ENCODE measurements around the gene PPP1R1B. TPM values are rescaled to one million over a fixed set of nuclear protein-coding genes. Genes with fewer than 3 reads are reported as not detected.

PPP1R1B gene
- total RNA-seq, 1 donor = not detected

DNA sequence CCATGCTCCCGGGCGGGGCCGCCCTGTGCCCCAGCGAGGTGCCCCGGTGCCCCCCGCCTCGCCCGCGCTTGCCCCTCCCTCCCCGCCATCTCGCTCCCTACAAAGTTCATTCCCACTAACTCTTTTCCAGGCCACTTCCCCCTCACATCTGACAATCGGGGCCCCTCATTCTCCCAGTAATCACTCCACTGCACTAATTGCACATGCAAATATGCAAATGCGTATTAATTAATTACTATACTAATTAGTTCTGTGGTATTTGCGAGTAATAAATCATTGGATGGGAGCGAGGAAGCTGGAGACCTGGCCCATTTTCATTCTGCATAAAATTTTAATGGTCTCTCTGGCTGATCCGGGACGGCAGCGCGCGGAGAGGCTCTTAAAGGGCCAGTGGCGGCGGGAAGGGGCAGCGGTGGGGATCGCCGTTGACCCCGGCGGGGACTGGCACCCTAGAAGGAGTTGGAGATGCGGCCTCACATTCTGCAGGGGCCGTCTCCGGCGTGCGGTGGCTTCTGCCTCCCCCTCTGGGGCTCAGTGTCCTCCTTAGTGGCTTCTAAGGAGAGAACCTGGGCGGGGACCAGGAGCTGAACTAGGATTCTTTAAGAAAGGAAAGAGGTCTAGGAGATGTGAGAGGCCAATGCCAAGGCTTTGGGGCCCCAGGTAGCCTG lies 8.4 kb upstream of the PPP1R1B start:
- H3K79me2 ChIP-seq (ENCODE audit: insufficient read depth, low read length) = no peaks in the 10 kb centered on the region
- H2AFZ ChIP-seq (ENCODE audit: low read length) = peak overlapping the region; percentile 93
- peaks cover 21% of the 10 kb centered on the region for H3K27me3 ChIP-seq (ENCODE audit: insufficient read depth, low read length)
- peak overlapping the region; percentile 72 for H3K4me3 ChIP-seq (ENCODE audit: insufficient read depth, low read length)
- peak; percentile 95 for DNase-seq (ENCODE audit: insufficient read length, low spot score, missing footprints)
- H4K20me1 ChIP-seq (ENCODE audit: insufficient read depth, low read length) = peaks cover 4% of the 10 kb centered on the region
- H3K36me3 ChIP-seq (ENCODE audit: insufficient read depth, low read length) = no peaks in the 10 kb centered on the region
- H3K27ac ChIP-seq (ENCODE audit: low read depth, low read length) = no peak overlapping the region
- TF ChIP-seq, protein P1, sequence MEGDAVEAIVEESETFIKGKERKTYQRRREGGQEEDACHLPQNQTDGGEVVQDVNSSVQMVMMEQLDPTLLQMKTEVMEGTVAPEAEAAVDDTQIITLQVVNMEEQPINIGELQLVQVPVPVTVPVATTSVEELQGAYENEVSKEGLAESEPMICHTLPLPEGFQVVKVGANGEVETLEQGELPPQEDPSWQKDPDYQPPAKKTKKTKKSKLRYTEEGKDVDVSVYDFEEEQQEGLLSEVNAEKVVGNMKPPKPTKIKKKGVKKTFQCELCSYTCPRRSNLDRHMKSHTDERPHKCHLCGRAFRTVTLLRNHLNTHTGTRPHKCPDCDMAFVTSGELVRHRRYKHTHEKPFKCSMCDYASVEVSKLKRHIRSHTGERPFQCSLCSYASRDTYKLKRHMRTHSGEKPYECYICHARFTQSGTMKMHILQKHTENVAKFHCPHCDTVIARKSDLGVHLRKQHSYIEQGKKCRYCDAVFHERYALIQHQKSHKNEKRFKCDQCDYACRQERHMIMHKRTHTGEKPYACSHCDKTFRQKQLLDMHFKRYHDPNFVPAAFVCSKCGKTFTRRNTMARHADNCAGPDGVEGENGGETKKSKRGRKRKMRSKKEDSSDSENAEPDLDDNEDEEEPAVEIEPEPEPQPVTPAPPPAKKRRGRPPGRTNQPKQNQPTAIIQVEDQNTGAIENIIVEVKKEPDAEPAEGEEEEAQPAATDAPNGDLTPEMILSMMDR (IDR thresholded peaks at IDR 0.05; ENCODE audit: extremely low read depth, low read depth, low read length) = no peak
- no peaks in the 10 kb centered on the region for H3K9me3 ChIP-seq (ENCODE audit: low read depth, low read length)
- H3K4me2 ChIP-seq (ENCODE audit: insufficient read depth, low read length) = peak overlapping the region; percentile 95
- peaks cover 5% of the 10 kb centered on the region for H3K4me1 ChIP-seq (ENCODE audit: insufficient read depth, low read length)

DNA sequence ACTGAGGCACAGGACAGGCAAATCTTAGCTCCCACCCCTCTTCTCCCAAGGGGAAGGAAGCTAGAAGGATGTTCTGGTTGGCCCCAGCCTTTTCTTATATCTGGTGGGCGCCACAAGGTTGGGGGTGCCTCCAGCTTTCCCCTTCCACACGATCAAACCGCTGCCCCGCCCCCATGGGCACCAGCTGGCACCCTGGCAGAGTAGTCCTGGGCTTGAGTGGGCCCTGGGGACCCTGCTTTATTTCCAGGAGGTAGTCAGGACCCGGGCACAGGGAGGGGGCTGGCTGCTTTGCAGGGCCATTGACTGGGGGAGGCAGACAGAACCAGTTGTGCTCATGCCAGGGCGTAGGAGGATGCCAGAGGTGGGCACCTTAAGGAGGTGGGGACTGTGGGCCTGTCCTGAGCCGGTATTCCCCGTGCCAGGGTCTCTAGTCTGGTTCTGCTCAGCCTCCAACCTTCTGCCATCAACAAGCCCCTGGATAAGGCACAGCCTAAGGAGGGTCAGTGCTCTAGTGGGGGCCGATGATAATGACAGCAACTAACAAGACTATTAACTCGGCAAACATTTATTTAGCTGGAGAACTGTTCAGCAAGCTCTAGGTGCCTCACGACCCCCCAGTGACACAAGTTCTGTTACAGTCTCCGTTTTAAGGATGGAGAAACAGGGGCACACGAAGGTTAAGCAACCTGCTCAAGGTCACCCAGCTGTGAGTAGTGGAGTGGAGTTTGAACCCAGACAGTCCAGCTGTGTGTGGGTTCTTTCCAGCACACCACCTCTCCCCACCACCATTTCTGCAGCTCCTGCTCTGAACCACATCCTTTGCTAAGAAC lies 7.6 kb upstream of the PPP1R1B start:
- Histone ChIP-seq H4K20me1 (ENCODE audit: insufficient read depth, low read length) (peaks cover 4% of the 10 kb centered on the region), H3K4me1 (ENCODE audit: insufficient read depth, low read length) (peaks cover 5% of the 10 kb centered on the region), H3K9me3 (ENCODE audit: low read depth, low read length) (no peaks in the 10 kb centered on the region), H3K36me3 (ENCODE audit: insufficient read depth, low read length) (no peaks in the 10 kb centered on the region), H3K4me2 (ENCODE audit: insufficient read depth, low read length) (peak overlapping the region; percentile 95), H3K27me3 (ENCODE audit: insufficient read depth, low read length) (peaks cover 21% of the 10 kb centered on the region), H3K4me3 (ENCODE audit: insufficient read depth, low read length) (peak overlapping the region; percentile 72), H2AFZ (ENCODE audit: low read length) (no peak overlapping the region), H3K79me2 (ENCODE audit: insufficient read depth, low read length) (no peaks in the 10 kb centered on the region), H3K27ac (ENCODE audit: low read depth, low read length) (no peak overlapping the region)
- TF ChIP-seq, protein P1 (IDR thresholded peaks at IDR 0.05; ENCODE audit: extremely low read depth, low read depth, low read length) = no peak
- DNase-seq (ENCODE audit: insufficient read length, low spot score, missing footprints) = no peak

DNA sequence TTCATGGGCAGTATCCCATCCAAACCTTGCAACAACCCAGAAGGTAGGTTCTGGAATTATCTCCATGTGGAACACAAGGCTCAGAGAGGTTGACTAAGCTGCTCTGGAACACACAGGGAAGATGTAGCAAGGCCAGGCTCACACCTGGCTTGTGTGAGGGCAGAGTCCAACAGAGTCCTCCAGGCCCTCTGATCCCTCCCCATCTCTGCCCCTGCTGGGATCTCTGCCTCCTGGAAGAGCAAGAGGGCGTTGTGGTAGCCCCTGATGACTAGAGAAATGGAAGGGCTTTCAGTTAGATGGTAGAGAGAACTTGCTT lies 7.0 kb upstream of the PPP1R1B start:
- H4K20me1 ChIP-seq (ENCODE audit: insufficient read depth, low read length) = peaks cover 4% of the 10 kb centered on the region
- no peaks in the 10 kb centered on the region for H3K9me3 ChIP-seq (ENCODE audit: low read depth, low read length)
- H3K27me3 ChIP-seq (ENCODE audit: insufficient read depth, low read length) = peaks cover 21% of the 10 kb centered on the region
- no peak for DNase-seq (ENCODE audit: insufficient read length, low spot score, missing footprints)
- H3K36me3 ChIP-seq (ENCODE audit: insufficient read depth, low read length) = no peaks in the 10 kb centered on the region
- no peak overlapping the region for H3K4me2 ChIP-seq (ENCODE audit: insufficient read depth, low read length)
- H3K27ac ChIP-seq (ENCODE audit: low read depth, low read length) = no peak overlapping the region
- peaks cover 5% of the 10 kb centered on the region for H3K4me1 ChIP-seq (ENCODE audit: insufficient read depth, low read length)
- H3K79me2 ChIP-seq (ENCODE audit: insufficient read depth, low read length) = no peaks in the 10 kb centered on the region
- H3K4me3 ChIP-seq (ENCODE audit: insufficient read depth, low read length) = no peak overlapping the region
- TF ChIP-seq, protein P1 (IDR thresholded peaks at IDR 0.05; ENCODE audit: extremely low read depth, low read depth, low read length) = no peak
- no peak overlapping the region for H2AFZ ChIP-seq (ENCODE audit: low read length)
